H9 (cell line): ENCODE measurements around the gene TMF1. TPM values are rescaled to one million over a fixed set of nuclear protein-coding genes. Genes with fewer than 3 reads are reported as not detected.

Experiments
- DNase-seq: peaks from one replicate; pipeline ENCODE4 v3.0.0-alpha.2; 2017
- H2AFZ ChIP-seq: one replicate; pipeline ENCODE4 v1.6.1; 2013; ENCODE audit warnings: mild to moderate bottlenecking, low read length, control low read depth, moderate library complexity
- H2AK5ac ChIP-seq: 2 replicates; pipeline ENCODE4 v1.6.1; 2013; ENCODE audit warnings: low read length, control low read depth, mixed read lengths; ENCODE audit not compliant: insufficient read length
- H2BK120ac ChIP-seq: one replicate; pipeline ENCODE4 v1.6.1; 2013; ENCODE audit warnings: low read depth, mild to moderate bottlenecking, low read length, control low read depth, inconsistent platforms; ENCODE audit not compliant: poor library complexity, severe bottlenecking
- H2BK12ac ChIP-seq: 2 replicates; pipeline ENCODE4 v1.6.1; 2013; ENCODE audit warnings: low read length, control low read depth, mixed read lengths, low read depth; ENCODE audit not compliant: insufficient read length
- H2BK15ac ChIP-seq: 2 replicates; pipeline ENCODE4 v1.6.1; 2013; ENCODE audit warnings: low read depth, low read length, control low read depth
- H2BK20ac ChIP-seq: one replicate; pipeline ENCODE4 v1.6.1; 2013; ENCODE audit warnings: low read depth, mild to moderate bottlenecking, low read length, control low read depth, inconsistent platforms; ENCODE audit not compliant: poor library complexity, severe bottlenecking
- H2BK5ac ChIP-seq: 2 replicates; pipeline ENCODE4 v1.6.1; 2013; ENCODE audit warnings: low read length, control low read depth, mixed read lengths; ENCODE audit not compliant: insufficient read length
- H3K14ac ChIP-seq: 2 replicates; pipeline ENCODE4 v1.6.1; 2013; ENCODE audit warnings: low read length, control low read depth; ENCODE audit not compliant: insufficient read depth
- H3K18ac ChIP-seq: 2 replicates; pipeline ENCODE4 v1.6.1; 2013; ENCODE audit warnings: low read depth, mild to moderate bottlenecking, mixed read lengths, low read length, control low read depth; ENCODE audit not compliant: insufficient read length
- H3K23ac ChIP-seq: 2 replicates; pipeline ENCODE4 v1.6.1; 2013; ENCODE audit warnings: low read length, control low read depth, mixed read lengths, low read depth; ENCODE audit not compliant: insufficient read length
- H3K23me2 ChIP-seq: 2 replicates; pipeline ENCODE4 v1.6.1; 2013; ENCODE audit warnings: low read depth, mild to moderate bottlenecking, mixed read lengths, low read length, control low read depth; ENCODE audit not compliant: insufficient read length, poor library complexity, severe bottlenecking
- H3K27ac ChIP-seq: 2 replicates; pipeline ENCODE4 v1.5.1; 2013; ENCODE audit warnings: low read length, control low read depth, mixed read lengths, low read depth; ENCODE audit not compliant: insufficient read length
- H3K27me3 ChIP-seq: 2 replicates; pipeline ENCODE4 v1.6.1; 2013; ENCODE audit warnings: low read length, control low read depth, inconsistent platforms; ENCODE audit not compliant: insufficient read depth
- H3K4ac ChIP-seq: 2 replicates; pipeline ENCODE4 v1.6.1; 2013; ENCODE audit warnings: low read depth, mild to moderate bottlenecking, control low read depth, inconsistent platforms, low read length, moderate library complexity
- H3K4me1 ChIP-seq: 2 replicates; pipeline ENCODE4 v1.6.1; 2013; ENCODE audit warnings: low read length, control low read depth, inconsistent platforms; ENCODE audit not compliant: insufficient read depth
- H3K4me2 ChIP-seq: 2 replicates; pipeline ENCODE4 v1.6.1; 2013; ENCODE audit warnings: low read length, control low read depth, mixed read lengths; ENCODE audit not compliant: insufficient read length, insufficient read depth
- H3K56ac ChIP-seq: 2 replicates; pipeline ENCODE4 v1.6.1; 2013; ENCODE audit warnings: low read depth, mild to moderate bottlenecking, mixed read lengths, low read length, control low read depth; ENCODE audit not compliant: insufficient read length
- H3K79me1 ChIP-seq: 2 replicates; pipeline ENCODE4 v1.6.1; 2013; ENCODE audit warnings: low read depth, mild to moderate bottlenecking, moderate library complexity, low read length, control low read depth, inconsistent platforms; ENCODE audit not compliant: insufficient read depth, poor library complexity, severe bottlenecking
- H3K79me2 ChIP-seq: 2 replicates; pipeline ENCODE4 v1.6.1; 2013; ENCODE audit warnings: low read length, control low read depth, inconsistent platforms; ENCODE audit not compliant: insufficient read depth
- H3K9ac ChIP-seq: 2 replicates; pipeline ENCODE4 v1.6.1; 2013; ENCODE audit warnings: low read length, control low read depth, mixed read lengths; ENCODE audit not compliant: insufficient read length; ENCODE audit errors: extremely low read depth
- H3K9me3 ChIP-seq: one replicate; pipeline ENCODE4 v1.6.1; 2013; ENCODE audit warnings: low read depth, low read length, inconsistent platforms; ENCODE audit not compliant: control insufficient read depth
- H3T11ph ChIP-seq: one replicate; pipeline ENCODE4 v1.6.1; 2013; ENCODE audit warnings: mild to moderate bottlenecking, low read length, control low read depth, inconsistent platforms
- H4K20me1 ChIP-seq: one replicate; pipeline ENCODE4 v1.6.1; 2013; ENCODE audit not compliant: control insufficient read depth, insufficient read length, insufficient read depth
- H4K5ac ChIP-seq: 2 replicates; pipeline ENCODE4 v1.6.1; 2013; ENCODE audit warnings: low read depth, mild to moderate bottlenecking, mixed read lengths, low read length, control low read depth; ENCODE audit not compliant: insufficient read length
- H4K8ac ChIP-seq: replicated peaks from 2 replicates; pipeline ENCODE4 v1.6.1; 2013; ENCODE audit warnings: low read length, control low read depth, mixed read lengths, low read depth; ENCODE audit not compliant: insufficient read length
- H4K91ac ChIP-seq: 2 replicates; pipeline ENCODE4 v1.6.1; 2013; ENCODE audit warnings: low read depth, mild to moderate bottlenecking, moderate library complexity, mixed read lengths, low read length, control low read depth; ENCODE audit not compliant: insufficient read length
- H3K27ac Mint-ChIP-seq, 3 experiments: 2 replicates in 2 of 3; 3 replicates in 1 of 3; pipeline ENCODE4 v1.8.0; 2020 to 2021; ENCODE audit warnings: mixed read lengths in 3 of 3, mild to moderate bottlenecking in 1 of 3, moderate library complexity in 1 of 3
- H3K27me3 Mint-ChIP-seq: 2 replicates; pipeline ENCODE4 v1.8.0; 2021; ENCODE audit warnings: low read depth, mild to moderate bottlenecking, moderate library complexity, mixed read lengths
- H3K36me3 Mint-ChIP-seq, 3 experiments: 2 replicates in 2 of 3; 3 replicates in 1 of 3; pipeline ENCODE4 v1.8.0; 2020 to 2021; ENCODE audit warnings: low read depth in 3 of 3, mixed read lengths in 3 of 3; ENCODE audit not compliant: insufficient read depth in 1 of 3
- H3K4me1 Mint-ChIP-seq, 2 experiments: 2 replicates each; pipeline ENCODE4 v1.8.0; 2020; ENCODE audit warnings: mixed read lengths in 2 of 2
- H3K4me3 Mint-ChIP-seq, 2 experiments: 2 replicates in 1 of 2; 3 replicates in 1 of 2; pipeline ENCODE4 v1.8.0; 2020 to 2021; ENCODE audit warnings: mild to moderate bottlenecking in 2 of 2, mixed read lengths in 2 of 2, moderate library complexity in 1 of 2
- H3K9me3 Mint-ChIP-seq, 2 experiments: 2 replicates in 1 of 2; 3 replicates in 1 of 2; pipeline ENCODE4 v1.8.0; 2020; ENCODE audit warnings: mild to moderate bottlenecking in 2 of 2, mixed read lengths in 2 of 2, moderate library complexity in 1 of 2
- WGBS: extraction: QIAGEN DNeasy Blood & Tissue Kit; methylation state at CpG from one replicate; pipeline ENCODE4 v1.1.7; 2013; ENCODE audit warnings: missing lambda C conversion rate, low lambda C conversion rate, mixed read lengths; ENCODE audit not compliant: insufficient read length; ENCODE audit errors: extremely low coverage; 5-methylcytosine and 5-hydroxymethylcytosine counted together
- total RNA-seq: library from RNA; stranded (reverse); gene quantifications from 2 replicates; pipeline ENCODE4 v1.2.1, GENCODE V29; 2021
- TF ChIP-seq, protein P1 (sequence below): fragments of 200-600 bp; sonication (generic); conservative IDR thresholded peaks from 3 replicates; pipeline ENCODE4 v1.8.0; 2021; ENCODE audit warnings: antibody characterized with exemption, mild to moderate bottlenecking

TMF1 gene
- total RNA-seq, 1 experiment from 2014 or later, result 21.9 TPM

DNA sequence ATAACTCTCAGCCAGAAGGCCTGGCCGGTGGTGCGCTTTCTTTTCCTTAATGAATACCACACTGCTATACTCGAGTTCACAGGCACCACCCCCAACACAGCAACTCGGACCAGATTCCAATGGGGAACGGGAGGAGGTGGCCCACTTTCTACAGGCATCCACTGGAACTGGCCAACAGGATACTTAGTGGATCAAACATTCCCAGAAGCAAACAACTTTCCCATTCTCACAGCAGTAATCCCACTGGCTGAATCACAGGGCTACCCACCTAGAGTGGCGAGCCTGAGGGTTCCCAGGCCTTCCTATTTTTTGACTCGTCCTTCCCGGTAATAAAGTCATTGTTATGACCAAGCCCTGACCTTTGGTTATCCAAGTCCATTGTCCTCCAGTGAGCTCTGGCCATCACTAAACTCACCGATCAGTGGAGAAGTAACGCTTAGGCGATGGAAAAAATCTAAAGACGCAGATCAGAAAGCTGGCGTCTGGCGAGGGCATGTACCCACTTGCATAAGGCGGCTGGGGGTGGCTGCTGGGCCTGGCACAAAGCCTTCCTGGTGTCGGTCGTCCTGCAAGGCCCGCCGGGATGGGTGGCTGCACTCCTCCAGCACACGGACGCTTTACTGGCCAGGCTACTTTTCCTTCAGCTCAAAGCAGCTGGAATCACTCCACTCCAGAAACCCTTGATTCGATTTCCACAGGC, 39.9 kb downstream of the TMF1 start:
- Histone ChIP-seq H4K8ac (no peak overlapping the region), H3K4ac (no peak overlapping the region), H3K23me2 (peaks cover 4% of the 10 kb centered on the region), H2AFZ (no peak overlapping the region), H2BK120ac (no peak overlapping the region), H3K27ac (no peak overlapping the region), H2BK5ac (no peak overlapping the region), H3K27me3 (no peaks in the 10 kb centered on the region), H3T11ph (no peak overlapping the region), H3K23ac (no peak overlapping the region), H3K18ac (peak overlapping the region; percentile 77), H3K4me1 (peaks cover 11% of the 10 kb centered on the region; the same call in 1 of the 2 replicates), H2AK5ac (no peak overlapping the region), H3K9me3 (no peaks in the 10 kb centered on the region), H3K56ac (no peak overlapping the region), H3K4me2 (peak overlapping the region; percentile 67), H4K20me1 (no peaks in the 10 kb centered on the region), H2BK15ac (no peak overlapping the region), H3K79me2 (no peaks in the 10 kb centered on the region), H3K14ac (peak overlapping the region; percentile 58; the same call in 1 of the 2 replicates), H4K91ac (no peak overlapping the region), H3K9ac (peak overlapping the region; percentile 33), H3K79me1 (no peaks in the 10 kb centered on the region), H4K5ac (no peak overlapping the region), H2BK12ac (no peak overlapping the region), H2BK20ac (no peak overlapping the region)
- no peaks in the 10 kb centered on the region for H3K27me3 Mint-ChIP-seq
- peak overlapping the region in 2 of 3 experiments; percentile 65 to 66; a peak in 3 of 7 replicates for H3K27ac Mint-ChIP-seq
- peak; percentile 63 for DNase-seq
- peak overlapping the region; percentile 72 to 82 for H3K4me3 Mint-ChIP-seq
- TF ChIP-seq, protein P1, sequence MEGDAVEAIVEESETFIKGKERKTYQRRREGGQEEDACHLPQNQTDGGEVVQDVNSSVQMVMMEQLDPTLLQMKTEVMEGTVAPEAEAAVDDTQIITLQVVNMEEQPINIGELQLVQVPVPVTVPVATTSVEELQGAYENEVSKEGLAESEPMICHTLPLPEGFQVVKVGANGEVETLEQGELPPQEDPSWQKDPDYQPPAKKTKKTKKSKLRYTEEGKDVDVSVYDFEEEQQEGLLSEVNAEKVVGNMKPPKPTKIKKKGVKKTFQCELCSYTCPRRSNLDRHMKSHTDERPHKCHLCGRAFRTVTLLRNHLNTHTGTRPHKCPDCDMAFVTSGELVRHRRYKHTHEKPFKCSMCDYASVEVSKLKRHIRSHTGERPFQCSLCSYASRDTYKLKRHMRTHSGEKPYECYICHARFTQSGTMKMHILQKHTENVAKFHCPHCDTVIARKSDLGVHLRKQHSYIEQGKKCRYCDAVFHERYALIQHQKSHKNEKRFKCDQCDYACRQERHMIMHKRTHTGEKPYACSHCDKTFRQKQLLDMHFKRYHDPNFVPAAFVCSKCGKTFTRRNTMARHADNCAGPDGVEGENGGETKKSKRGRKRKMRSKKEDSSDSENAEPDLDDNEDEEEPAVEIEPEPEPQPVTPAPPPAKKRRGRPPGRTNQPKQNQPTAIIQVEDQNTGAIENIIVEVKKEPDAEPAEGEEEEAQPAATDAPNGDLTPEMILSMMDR, result no peak
- WGBS, result no CpG with 5 or more reads among the region's 22 CpGs
- H3K36me3 Mint-ChIP-seq, result peaks cover 4 to 16% (median 9%) of the 10 kb centered on the region in 3 experiments
- peaks cover 57 to 58% of the 10 kb centered on the region in 2 experiments for H3K4me1 Mint-ChIP-seq
- H3K9me3 Mint-ChIP-seq, result 0 out of 5 replicates have a peak, but pooled peaks cover 0 to 3% of the 10 kb centered on the region in 2 experiments
